Measurements from ENCODE around the gene HOXB4.
A peak's percentile ranks its signal among the peaks of the same experiment; 100 is the strongest.

HOXB4 gene

GRCh38 chr17:48559122-48559839, 18.9 kb downstream of the HOXB4 start:
- DNase-seq (ENCODE audit: low read depth) = no peak

- DNase-seq (ENCODE audit: low read depth) = no peak
Measured at GRCh38 chr17:48558831-48559121, 19.4 kb downstream of the HOXB4 start.

GRCh38 chr17:48558057-48558830, 19.9 kb downstream of the HOXB4 start:
- DNase-seq (ENCODE audit: low read depth) = no peak

GRCh38 chr17:48556576-48557401, 21.4 kb downstream of the HOXB4 start:
- DNase-seq (ENCODE audit: low read depth) = no peak

GRCh38 chr17:48556229-48556575, 21.9 kb downstream of the HOXB4 start:
- no peak for DNase-seq (ENCODE audit: low read depth)

- peak; percentile 88 for DNase-seq (ENCODE audit: low read depth)
Measured at GRCh38 chr17:48555258-48556228, 22.6 kb downstream of the HOXB4 start.

GRCh38 chr17:48554412-48555257, 23.5 kb downstream of the HOXB4 start:
- DNase-seq (ENCODE audit: low read depth) = no peak

- DNase-seq (ENCODE audit: low read depth) = no peak
Measured at GRCh38 chr17:48553826-48554225, 24.3 kb downstream of the HOXB4 start.

GRCh38 chr17:48553190-48553547, 25.0 kb downstream of the HOXB4 start:
- no peak for DNase-seq (ENCODE audit: low read depth)

- no peak for DNase-seq (ENCODE audit: low read depth)
Measured at GRCh38 chr17:48552466-48553189, 25.5 kb downstream of the HOXB4 start.

- no peak for DNase-seq (ENCODE audit: low read depth)
Measured at GRCh38 chr17:48551596-48552465, 26.3 kb downstream of the HOXB4 start.

GRCh38 chr17:48551214-48551555, 27.0 kb downstream of the HOXB4 start:
- DNase-seq (ENCODE audit: low read depth) = no peak

GRCh38 chr17:48550502-48551213, 27.5 kb downstream of the HOXB4 start:
- no peak for DNase-seq (ENCODE audit: low read depth)

- no peak for DNase-seq (ENCODE audit: low read depth)
Measured at GRCh38 chr17:48549914-48550501, 28.1 kb downstream of the HOXB4 start.

GRCh38 chr17:48549281-48549630, 28.9 kb downstream of the HOXB4 start:
- DNase-seq (ENCODE audit: low read depth) = no peak

- no peak for DNase-seq (ENCODE audit: low read depth)
Measured at GRCh38 chr17:48548523-48549280, 29.4 kb downstream of the HOXB4 start.

- peak; percentile 32 for DNase-seq (ENCODE audit: low read depth)
Measured at GRCh38 chr17:48547808-48548522, 30.2 kb downstream of the HOXB4 start.
